GM19099 (cell line): ENCODE measurements around the gene WNT3.

ENCODE experiments used
- POLR2A ChIP-seq: IDR thresholded peaks from 3 replicates; pipeline ENCODE4 v1.6.1; 2011; ENCODE audit warnings: low read depth; ENCODE audit not compliant: insufficient read length; ENCODE audit errors: extremely low read depth

WNT3 gene

DNA sequence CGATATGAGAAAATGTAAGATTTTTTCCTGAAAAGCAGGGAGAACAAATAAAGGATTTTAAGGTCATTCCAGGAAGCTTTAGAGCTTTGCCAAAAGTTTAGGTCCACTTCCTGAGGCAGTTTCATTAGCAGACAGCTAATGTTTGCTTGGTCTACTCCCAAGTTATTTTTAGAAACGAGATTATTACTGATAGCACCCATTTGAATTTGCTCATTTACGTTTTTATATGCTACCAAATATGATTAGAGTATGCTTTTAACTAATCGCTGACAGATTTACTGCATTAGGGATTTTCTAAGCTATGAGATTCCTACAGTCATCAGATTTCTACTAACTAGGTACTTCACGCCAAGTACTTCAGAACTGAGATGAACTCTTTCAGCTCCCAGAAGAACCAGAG, 98.1 kb downstream of the WNT3 start:
- TF ChIP-seq POLR2A, result no peak

DNA sequence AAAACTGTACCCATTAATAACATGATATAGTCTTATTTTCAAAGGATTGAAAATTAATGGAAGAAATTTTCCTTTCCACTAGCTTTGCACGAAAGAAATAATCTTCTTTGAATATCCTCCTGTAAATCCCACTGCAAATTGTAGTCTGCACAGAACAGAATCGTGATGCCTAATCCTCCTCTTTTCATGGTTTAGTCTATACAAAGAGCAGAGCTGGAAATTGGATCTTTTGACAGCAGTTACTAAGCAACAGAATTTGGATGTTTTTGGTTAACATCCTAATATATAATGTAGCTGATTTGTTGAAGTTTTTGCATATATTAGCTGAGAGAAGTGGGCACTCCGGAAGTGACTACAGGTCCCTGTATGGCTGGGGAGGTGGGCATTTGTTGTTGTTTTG, 98.6 kb downstream of the WNT3 start:
- no peak for TF ChIP-seq POLR2A

DNA sequence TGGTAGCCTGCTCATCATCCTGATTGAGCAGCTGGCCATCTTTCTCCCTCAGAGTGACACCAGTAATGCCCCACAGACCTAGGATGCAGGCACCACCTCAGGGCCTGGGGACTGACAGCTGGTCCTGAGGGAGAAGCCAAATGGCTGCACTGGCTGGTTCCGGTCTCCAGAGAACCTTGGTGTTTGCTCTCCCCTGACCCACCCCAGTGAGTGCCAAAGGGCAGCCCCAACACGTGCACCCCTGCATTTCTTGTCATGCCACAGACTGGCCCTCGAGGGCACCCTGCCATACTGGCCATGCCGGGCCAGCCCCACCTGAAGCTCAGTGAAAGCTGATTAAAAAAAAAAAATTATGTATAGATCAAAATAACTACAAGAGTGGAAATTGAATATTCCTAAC, 100.5 kb downstream of the WNT3 start:
- no peak for TF ChIP-seq POLR2A
